NCI-H1092 treated with DMSO at 0.1 percent for 48 hours (cell line): ENCODE data around the gene CCNK.

ENCODE experiments used
- DNase-seq: peaks from one replicate; lab custom pipeline; 2025; lab: John Stamatoyannopoulos, UW

Gene CCNK

GRCh38 chr14:99554184-99554583 lies 73.0 kb downstream of the CCNK start:
- DNase-seq = no peak

GRCh38 chr14:99554757-99555531 lies 73.7 kb downstream of the CCNK start:
- no peak for DNase-seq

- DNase-seq = no peak
These were observed 75.1 kb downstream of the CCNK start for GRCh38 chr14:99556134-99556791.

- no peak for DNase-seq
These were observed 78.2 kb downstream of the CCNK start for GRCh38 chr14:99559286-99559990.

- no peak for DNase-seq
These were observed 79.2 kb downstream of the CCNK start for GRCh38 chr14:99560403-99560802.

- peak; percentile 64 for DNase-seq
These were observed 79.9 kb downstream of the CCNK start for GRCh38 chr14:99560922-99561683.

- no peak for DNase-seq
These were observed 80.7 kb downstream of the CCNK start for GRCh38 chr14:99561864-99562263.
